Measurements from ENCODE around the gene DNAJB4.

- TF ChIP-seq CTCF (IDR thresholded peaks at IDR 0.05) (no peak), POLR2A (IDR thresholded peaks at IDR 0.05) (no peak)
These were observed 53.9 kb downstream of the DNAJB4 start for GRCh38 chr1:78058670-78059069.

Measured in thyroid gland (tissue), 4 donors.